IMR-90 (cell line): ENCODE data around the gene RPS6KA2. TPM values are rescaled to one million over a fixed set of nuclear protein-coding genes. Genes with fewer than 3 reads are reported as not detected.

Experiments
- ATAC-seq: fragments of 200-7000 bp; cut with Tn5 transposase; 2 replicates; pipeline ENCODE4 v1.9.1; 2020; ENCODE audit warnings: low read depth, mild to moderate bottlenecking, moderate library complexity
- BruUV-seq: library from RNA; stranded (reverse); fragments of 400-500 nt; replicated peaks from 2 replicates; lab custom pipeline; 2021; lab: Mats Ljungman, UMichigan
- CTCF ChIA-PET: fragments of 300-600 bp; formaldehyde crosslinking; extraction: SDS; loops from one replicate; lab custom pipeline; 2021; ENCODE audit warnings: antibody characterized with exemption; lab: Yijun Ruan, JAX
- POLR2A ChIA-PET: fragments of 300-600 bp; sonication (Branson Sonifier 250); formaldehyde crosslinking; loops from one replicate; lab custom pipeline; 2022; ENCODE audit warnings: antibody characterized with exemption; ENCODE audit not compliant: unreplicated experiment; lab: Charles Lee
- DNase-seq: peaks from one replicate; pipeline ENCODE4 v3.0.0; 2013
- H2AFZ ChIP-seq: replicated peaks from 2 replicates; pipeline ENCODE3; 2013; ENCODE audit warnings: low read length, mild to moderate bottlenecking; ENCODE audit not compliant: poor library complexity
- H2AK5ac ChIP-seq: 2 replicates; pipeline ENCODE4 v1.6.1; 2013; ENCODE audit warnings: low read depth, low read length, inconsistent platforms
- H2AK9ac ChIP-seq: replicated peaks from 2 replicates; pipeline ENCODE3; 2013; ENCODE audit warnings: mild to moderate bottlenecking, low read depth, low read length, moderate library complexity; ENCODE audit not compliant: poor library complexity
- H2BK120ac ChIP-seq: 2 replicates; pipeline ENCODE4 v1.6.1; 2013; ENCODE audit warnings: low read depth, low read length, inconsistent platforms
- H2BK15ac ChIP-seq: 3 replicates; pipeline ENCODE4 v1.6.1; 2013; ENCODE audit warnings: low read depth, low read length, inconsistent platforms
- H2BK20ac ChIP-seq: 2 replicates; pipeline ENCODE4 v1.6.1; 2013; ENCODE audit warnings: low read depth, mild to moderate bottlenecking, inconsistent platforms, low read length, moderate library complexity
- H2BK5ac ChIP-seq: 2 replicates; pipeline ENCODE4 v1.6.1; 2013; ENCODE audit warnings: mild to moderate bottlenecking, low read depth, low read length, inconsistent platforms; ENCODE audit not compliant: poor library complexity, severe bottlenecking
- H3K14ac ChIP-seq: replicated peaks from 2 replicates; pipeline ENCODE4 v1.6.1; 2013; ENCODE audit warnings: low read depth, low read length, inconsistent platforms
- H3K18ac ChIP-seq: 2 replicates; pipeline ENCODE4 v1.6.1; 2013; ENCODE audit warnings: low read depth, low read length, control low read depth
- H3K23ac ChIP-seq: 2 replicates; pipeline ENCODE4 v1.6.1; 2013; ENCODE audit warnings: low read depth, low read length, inconsistent platforms
- H3K27ac ChIP-seq: 2 replicates; pipeline ENCODE4 v1.5.1; 2013; ENCODE audit warnings: mild to moderate bottlenecking, control low read depth, low read length; ENCODE audit not compliant: insufficient read depth
- H3K27me3 ChIP-seq: 2 replicates; pipeline ENCODE4 v1.6.1; 2013; ENCODE audit warnings: low read length; ENCODE audit not compliant: control insufficient read depth, insufficient read depth
- H3K36me3 ChIP-seq: 2 replicates; pipeline ENCODE4 v1.6.1; 2013; ENCODE audit warnings: low read length, mixed read lengths; ENCODE audit not compliant: control insufficient read depth, insufficient read depth
- H3K4ac ChIP-seq: 2 replicates; pipeline ENCODE4 v1.6.1; 2013; ENCODE audit warnings: low read depth, low read length, inconsistent platforms
- H3K4me1 ChIP-seq: 2 replicates; pipeline ENCODE4 v1.6.1; 2013; ENCODE audit warnings: low read length, mixed read lengths; ENCODE audit not compliant: control insufficient read depth, insufficient read depth
- H3K4me2 ChIP-seq: 2 replicates; pipeline ENCODE4 v1.6.1; 2013; ENCODE audit warnings: low read depth, mild to moderate bottlenecking, control low read depth, low read length, moderate library complexity
- H3K4me3 ChIP-seq: 2 replicates; pipeline ENCODE4 v1.5.1; 2013; ENCODE audit warnings: low read depth, mild to moderate bottlenecking, control low read depth, low read length, moderate library complexity; ENCODE audit not compliant: insufficient read depth
- H3K56ac ChIP-seq: 2 replicates; pipeline ENCODE4 v1.6.1; 2013; ENCODE audit warnings: low read length, inconsistent platforms; ENCODE audit not compliant: insufficient read depth; ENCODE audit errors: extremely low read depth
- H3K79me1 ChIP-seq, 2 experiments: 2 replicates each; pipeline ENCODE4 v1.6.1; 2013; ENCODE audit warnings: low read length in 2 of 2, inconsistent platforms in 1 of 2, low read depth in 1 of 2
- H3K9ac ChIP-seq: 2 replicates; pipeline ENCODE4 v1.6.1; 2013; ENCODE audit warnings: low read depth, low read length, control low read depth
- H3K9me1 ChIP-seq: 2 replicates; pipeline ENCODE4 v1.6.1; 2013; ENCODE audit warnings: low read length, inconsistent platforms; ENCODE audit not compliant: insufficient read depth
- H3K9me3 ChIP-seq: 2 replicates; pipeline ENCODE4 v1.6.1; 2013; ENCODE audit warnings: low read length; ENCODE audit not compliant: control insufficient read depth, insufficient read depth
- H4K20me1 ChIP-seq: 2 replicates; pipeline ENCODE4 v1.6.1; 2013; ENCODE audit warnings: low read length, inconsistent platforms; ENCODE audit not compliant: insufficient read depth
- H4K5ac ChIP-seq: 2 replicates; pipeline ENCODE4 v1.6.1; 2013; ENCODE audit warnings: mild to moderate bottlenecking, low read depth, low read length, control low read depth
- H4K8ac ChIP-seq, 2 experiments: 2 replicates each; pipeline ENCODE4 v1.6.1; 2013; ENCODE audit warnings: low read depth in 2 of 2, low read length in 2 of 2, control low read depth in 1 of 2, inconsistent platforms in 1 of 2
- H4K91ac ChIP-seq: 2 replicates; pipeline ENCODE4 v1.6.1; 2013; ENCODE audit warnings: low read depth, low read length, inconsistent platforms; ENCODE audit not compliant: insufficient read depth
- BHLHE40 ChIP-seq: fragments of 150-350 bp; IDR thresholded peaks from 2 replicates; pipeline ENCODE4 v1.6.1; 2016; ENCODE audit warnings: mild to moderate bottlenecking, low read depth, low read length
- CEBPB ChIP-seq: IDR thresholded peaks from 2 replicates; pipeline ENCODE4 v1.6.1; 2012; ENCODE audit warnings: low read depth, low read length, improper control_type of control experiment
- FOS ChIP-seq: fragments of 150-350 bp; IDR thresholded peaks from 2 replicates; pipeline ENCODE4 v1.6.1; 2016; ENCODE audit warnings: low read depth, low read length
- MXI1 ChIP-seq: IDR thresholded peaks from 2 replicates; pipeline ENCODE4 v1.6.1; 2012; ENCODE audit warnings: low read depth, mild to moderate bottlenecking, low read length, moderate library complexity, borderline replicate concordance
- RAD21 ChIP-seq: IDR thresholded peaks from 2 replicates; pipeline ENCODE4 v1.6.1; 2012; ENCODE audit warnings: low read length, improper control_type of control experiment
- RCOR1 ChIP-seq: IDR thresholded peaks from 2 replicates; pipeline ENCODE4 v1.6.1; 2012; ENCODE audit warnings: mild to moderate bottlenecking, low read length, improper control_type of control experiment; ENCODE audit not compliant: insufficient replicate concordance
- RFX5 ChIP-seq: IDR thresholded peaks from 2 replicates; pipeline ENCODE4 v1.8.0; 2012; ENCODE audit warnings: low read depth, mild to moderate bottlenecking, low read length, moderate library complexity
- WGBS, 2 experiments: methylation state at CpG; one replicate each; pipeline versions ENCODE4 v1.1.5 to v1.1.7; 2013; ENCODE audit warnings: missing lambda C conversion rate in 2 of 2; ENCODE audit not compliant: insufficient read length in 1 of 2; ENCODE audit errors: extremely low coverage in 2 of 2; 5-methylcytosine and 5-hydroxymethylcytosine counted together
- dilution Hi-C: fragments of 300-500 bp; cut with HindIII; formaldehyde crosslinking; loops from one replicate; pipeline ENCODE4 v1.14.3; 2018; ENCODE audit warnings: low sequenced_read_pairs; ENCODE audit not compliant: unreplicated experiment
- in situ Hi-C: fragments of 300-500 bp; cut with MboI; formaldehyde crosslinking; loops from 3 replicates; pipeline ENCODE4 v1.14.3; 2019; ENCODE audit warnings: low sequenced_read_pairs, inconsistent platforms, mixed read lengths
- intact Hi-C: fragments of 100-400 bp; cut with micrococcal nuclease; formaldehyde crosslinking; loops from 2 replicates; pipeline ENCODE4 v1.10.0; 2022
- polyA plus RNA-seq, 3 experiments: library from polyadenylated mRNA; depleted of rRNA; stranded (reverse); fragments of >200 nt; gene quantifications; 2 replicates each; pipeline ENCODE4 v1.2.3, GENCODE V29; 2012; ENCODE audit warnings: low replicate concordance in 1 of 3
- total RNA-seq: library from RNA; depleted of rRNA; stranded (reverse); fragments of >200 nt; gene quantifications from 2 replicates; pipeline ENCODE4 v1.2.3, GENCODE V29; 2012

RPS6KA2 gene
- total and polyA plus RNA-seq, 2 of the 4 experiments (the other 2 are of a cell fraction) = 26.9 to 31.3 TPM

GRCh38 chr6:166636191-166636933 is 9.3 kb upstream of the RPS6KA2 start:
- no peak overlapping the region for H2BK5ac ChIP-seq
- no CpG with 5 or more reads among the region's 6 CpGs for WGBS, 2 experiments
- H4K5ac ChIP-seq = no peak overlapping the region
- no peak for ATAC-seq
- no peaks in the 10 kb centered on the region for H3K79me1 ChIP-seq
- H2AFZ ChIP-seq = no peak overlapping the region
- H2BK120ac ChIP-seq = no peak overlapping the region
- dilution Hi-C loops (no loop called here), intact Hi-C loops (no loop called here), in situ Hi-C loops (loop anchor here (25.0 kb wide), 1 partner anchor 351 kb away; the partner anchor contains the start of gene CEP43)
- no peak for DNase-seq
- H3K9me3 ChIP-seq = no peaks in the 10 kb centered on the region
- H3K18ac ChIP-seq = no peak overlapping the region
- no peak overlapping the region for H2AK5ac ChIP-seq
- no peaks in the 10 kb centered on the region; the same call in 1 of the 2 replicates for H3K9me1 ChIP-seq
- H2BK20ac ChIP-seq = no peak overlapping the region
- H3K4me2 ChIP-seq = no peak overlapping the region
- no peak overlapping the region for H4K8ac ChIP-seq
- H3K4me1 ChIP-seq = no peaks in the 10 kb centered on the region
- no peak overlapping the region for H3K23ac ChIP-seq
- no peak overlapping the region for H3K14ac ChIP-seq
- no peak for TF ChIP-seq RCOR1
- no peak for TF ChIP-seq CEBPB
- no peak for TF ChIP-seq MXI1
- TF ChIP-seq RFX5 = no peak
- no peak for TF ChIP-seq FOS
- no peak for TF ChIP-seq BHLHE40
- TF ChIP-seq RAD21 = no peak
- H3K4me3 ChIP-seq = no peak overlapping the region
- no peaks in the 10 kb centered on the region for H4K20me1 ChIP-seq
- CTCF ChIA-PET = no interaction called here
- no peak overlapping the region for H2BK15ac ChIP-seq
- BruUV-seq = no TSS peak
- no peak overlapping the region for H3K56ac ChIP-seq
- no peak overlapping the region for H2AK9ac ChIP-seq
- no peak overlapping the region for H4K91ac ChIP-seq
- no peak overlapping the region for H3K4ac ChIP-seq
- POLR2A ChIA-PET = no interaction called here
- peaks cover 11% of the 10 kb centered on the region; the same call in 1 of the 2 replicates for H3K27me3 ChIP-seq
- no peak overlapping the region for H3K27ac ChIP-seq
- no peak overlapping the region for H3K9ac ChIP-seq
- no peaks in the 10 kb centered on the region for H3K36me3 ChIP-seq
